TTC549 (cell line): ENCODE measurements around the gene FARP2.
"Not testable (repeated sequence)": the region's sequence is repeated elsewhere in the genome, so short reads cannot be mapped to it uniquely, and the experiment has no call there.

Experiments
- FAIRE-seq: peaks from 2 replicates; lab custom pipeline; 2012; peaks lifted over from hg19 to GRCh38; lab: Jason Lieb, UNC

The FARP2 gene

GRCh38 chr2:241413501-241413900 is 57.4 kb downstream of the FARP2 start:
- FAIRE-seq: not testable (repeated sequence)

- no peak for FAIRE-seq
Measured at GRCh38 chr2:241413929-241414580, 58.0 kb downstream of the FARP2 start.

DNA sequence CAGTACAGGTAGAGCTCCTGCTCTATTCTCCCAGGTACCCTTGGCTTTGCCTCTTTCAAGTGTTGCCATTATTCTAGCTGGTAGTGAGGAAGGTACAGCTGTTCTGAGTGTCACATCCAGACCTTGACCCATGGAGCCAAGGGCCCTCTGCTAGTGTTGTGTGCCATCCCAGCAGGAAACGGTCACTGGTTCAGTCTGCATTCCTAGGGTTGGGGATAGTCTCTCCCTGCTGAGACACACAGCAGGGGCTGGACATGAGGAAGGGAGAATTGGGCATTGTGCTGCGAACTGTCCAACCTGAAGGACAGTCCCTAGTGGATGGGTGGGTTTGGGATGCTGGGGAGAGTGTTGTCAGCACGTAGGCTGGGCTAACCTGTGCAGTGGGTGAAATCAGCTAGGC is 59.1 kb downstream of the FARP2 start:
- no peak for FAIRE-seq

GRCh38 chr2:241417626-241418025 is 61.5 kb downstream of the FARP2 start:
- FAIRE-seq: no peak

GRCh38 chr2:241421330-241421729 is 65.2 kb downstream of the FARP2 start:
- no peak for FAIRE-seq

GRCh38 chr2:241421942-241422341 is 65.9 kb downstream of the FARP2 start:
- not testable (repeated sequence) for FAIRE-seq

- no peak for FAIRE-seq
Measured at GRCh38 chr2:241422350-241422749, 66.3 kb downstream of the FARP2 start.

DNA sequence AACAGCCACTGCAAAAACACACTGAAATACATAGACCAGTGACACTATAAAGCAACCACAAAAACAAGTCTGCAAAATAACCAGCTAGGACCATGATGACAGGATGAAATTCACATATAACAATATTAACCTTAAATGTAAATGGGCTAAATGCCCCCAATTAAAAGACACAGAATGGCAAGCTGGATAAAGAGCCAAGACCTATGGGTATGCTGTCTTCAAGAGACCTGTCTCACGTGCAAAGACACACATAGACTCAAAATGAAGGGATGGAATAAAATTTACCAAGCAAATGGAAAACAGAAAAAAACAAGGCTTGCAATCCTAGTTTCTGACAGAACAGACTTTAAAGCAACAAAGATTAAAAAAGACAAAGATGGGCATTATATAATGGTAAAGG is 67.4 kb downstream of the FARP2 start:
- not testable (repeated sequence) for FAIRE-seq

DNA sequence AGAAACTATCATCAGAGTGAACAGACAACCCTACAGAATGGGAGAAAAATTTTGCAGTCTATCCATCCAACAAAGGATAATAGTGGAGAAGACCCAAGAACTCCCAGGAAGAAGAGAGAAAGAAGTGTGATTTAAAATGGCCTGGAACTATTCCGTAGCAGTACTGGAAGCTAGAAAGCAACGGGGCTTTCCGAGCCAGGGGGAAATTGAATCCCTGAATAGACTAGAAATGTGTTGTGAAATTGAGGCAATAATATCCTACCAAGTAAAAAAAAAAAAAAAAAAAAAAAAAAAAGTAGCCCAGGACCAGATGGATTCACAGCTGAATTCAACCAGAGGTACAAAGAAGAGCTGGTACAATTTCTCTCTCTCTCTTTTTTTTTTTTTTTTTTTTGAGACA is 69.3 kb downstream of the FARP2 start:
- FAIRE-seq: no peak

GRCh38 chr2:241430178-241430577 is 74.1 kb downstream of the FARP2 start:
- FAIRE-seq: no peak

DNA sequence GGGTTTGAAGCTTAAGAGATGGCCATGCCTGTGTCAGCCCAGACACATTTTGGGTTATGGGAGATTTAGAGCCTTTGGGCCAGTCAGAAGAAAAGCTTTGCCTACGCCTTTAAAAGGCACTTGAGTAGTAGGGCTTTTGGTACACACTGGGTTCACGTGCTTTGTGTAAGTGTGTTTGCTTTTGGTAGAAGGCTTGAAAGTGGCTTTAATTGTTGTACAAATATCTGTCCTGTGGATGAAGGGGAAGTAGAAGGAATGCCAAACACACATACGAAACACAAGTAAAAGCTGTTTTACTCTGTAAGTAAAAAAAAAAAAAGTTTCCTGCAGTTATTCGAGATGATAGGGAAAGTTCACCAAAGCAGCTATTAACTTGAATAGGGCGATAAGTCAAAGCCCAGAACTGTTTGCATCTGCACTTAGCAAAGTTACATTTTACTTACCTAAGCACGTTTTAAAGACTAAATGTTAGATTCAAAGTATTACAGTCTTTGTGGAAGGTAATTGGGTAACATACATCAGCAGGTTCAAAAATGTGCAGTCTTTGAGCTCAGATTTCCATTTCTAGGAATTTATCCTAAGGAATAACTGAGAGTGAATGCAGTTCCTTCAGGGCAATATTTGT is 76.9 kb downstream of the FARP2 start:
- no peak for FAIRE-seq

DNA sequence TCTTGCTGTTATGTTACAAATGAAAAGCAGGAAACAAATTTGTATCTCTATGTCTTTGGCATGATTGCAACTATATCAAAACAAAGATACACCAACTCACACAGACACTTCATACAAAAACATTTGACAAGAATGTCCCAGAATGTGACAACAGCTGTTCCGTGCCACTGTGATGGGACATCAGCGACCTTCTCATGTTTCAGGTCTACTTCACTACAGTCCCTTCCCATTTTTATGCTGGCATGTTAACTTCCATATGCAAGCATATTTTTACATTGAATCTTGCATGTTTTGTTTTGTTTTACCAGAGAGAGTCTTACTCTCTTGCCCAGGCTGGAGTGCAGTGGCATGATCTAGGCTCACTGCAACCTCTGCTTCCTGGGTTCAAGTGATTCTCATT is 81.1 kb downstream of the FARP2 start:
- FAIRE-seq: no peak

- FAIRE-seq: no peak
Measured at GRCh38 chr2:241441492-241441891, 85.4 kb downstream of the FARP2 start.

DNA sequence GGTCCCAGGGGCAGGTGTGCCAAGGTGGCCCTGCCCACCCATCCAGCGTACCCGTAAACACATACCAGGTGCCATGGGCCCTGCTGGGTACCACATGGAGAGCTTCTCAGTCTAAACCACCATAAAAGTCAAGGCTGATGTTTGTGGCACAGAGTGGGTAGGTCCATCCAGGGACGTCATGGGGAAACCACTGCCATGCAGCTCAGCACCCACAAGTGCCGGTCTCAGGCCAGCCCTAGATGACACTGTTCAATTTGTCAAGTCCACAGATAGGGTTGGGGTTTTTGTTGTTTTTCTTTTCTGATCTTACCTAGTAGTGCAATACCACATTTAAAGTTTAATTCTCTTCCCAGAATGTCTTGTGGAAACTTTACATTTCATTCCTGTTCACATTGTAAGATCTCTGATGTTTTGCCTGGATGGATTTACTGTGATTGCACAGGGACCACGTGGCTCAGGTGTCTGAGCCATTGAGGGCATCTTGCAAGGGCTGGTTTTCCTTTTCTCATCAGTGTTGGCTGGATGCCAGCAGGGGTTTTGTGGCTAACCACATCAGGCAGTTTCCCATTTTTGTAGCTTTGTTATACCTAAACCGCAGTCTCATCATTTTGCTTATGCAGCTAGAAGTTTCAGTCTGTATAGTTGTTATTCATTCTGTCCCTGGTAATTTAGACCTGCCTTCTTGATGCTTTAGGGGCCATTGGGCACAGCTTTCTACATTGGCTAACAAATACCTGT is 87.6 kb downstream of the FARP2 start:
- no peak for FAIRE-seq

GRCh38 chr2:241445426-241445825 is 89.3 kb downstream of the FARP2 start:
- no peak for FAIRE-seq

DNA sequence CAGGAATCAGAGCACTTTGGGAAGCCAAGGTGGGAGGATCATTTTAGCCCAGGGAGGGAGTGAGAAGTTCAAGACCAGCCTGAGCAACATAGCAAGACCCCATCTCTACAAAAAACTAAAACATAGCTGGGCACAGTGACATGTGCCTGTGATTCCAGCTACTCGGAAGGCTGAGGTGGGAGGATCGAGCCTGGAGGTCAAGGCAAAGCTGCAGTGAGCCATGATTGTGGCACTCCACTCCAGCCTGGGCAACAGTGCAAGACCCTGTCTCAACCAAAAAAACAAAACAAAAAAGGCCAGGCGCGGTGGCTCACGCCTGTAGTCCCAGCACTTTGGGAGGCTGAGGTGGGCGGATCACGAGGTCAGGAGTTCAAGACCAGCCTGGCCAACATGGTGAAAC is 94.0 kb downstream of the FARP2 start:
- FAIRE-seq: not testable (repeated sequence)

DNA sequence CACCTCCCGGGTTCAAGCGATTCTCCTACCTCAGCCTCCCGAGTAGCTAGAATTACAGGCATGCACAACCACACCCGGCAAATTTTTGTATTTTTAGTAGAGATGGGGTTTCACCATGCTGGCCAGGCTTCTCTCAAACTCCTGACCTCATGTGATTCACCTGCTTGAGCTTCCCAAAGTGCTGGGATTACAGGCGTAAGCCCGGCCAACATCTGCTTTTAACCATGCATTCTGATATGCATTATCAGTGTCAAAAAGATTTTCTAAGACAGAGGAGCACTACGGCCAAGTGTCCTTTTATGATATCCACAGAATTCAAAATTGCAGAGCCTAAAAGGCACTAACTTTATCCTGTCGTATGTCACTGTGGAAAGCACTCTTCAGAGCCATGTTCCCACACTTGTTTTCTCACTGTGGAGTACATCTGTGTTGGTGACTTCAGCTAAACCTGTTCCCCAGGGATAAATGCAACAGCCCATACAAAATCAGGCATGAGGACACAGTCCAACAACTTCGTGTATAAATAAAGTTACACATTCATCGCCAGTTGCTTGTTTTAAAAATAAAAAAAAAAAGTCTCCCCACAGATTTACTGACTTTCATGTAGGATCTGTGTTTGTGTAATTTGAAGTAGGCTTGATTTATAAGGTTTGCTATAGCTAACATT is 95.9 kb downstream of the FARP2 start:
- no peak for FAIRE-seq

GRCh38 chr2:241453919-241454318 is 97.8 kb downstream of the FARP2 start:
- FAIRE-seq: not testable (repeated sequence)

DNA sequence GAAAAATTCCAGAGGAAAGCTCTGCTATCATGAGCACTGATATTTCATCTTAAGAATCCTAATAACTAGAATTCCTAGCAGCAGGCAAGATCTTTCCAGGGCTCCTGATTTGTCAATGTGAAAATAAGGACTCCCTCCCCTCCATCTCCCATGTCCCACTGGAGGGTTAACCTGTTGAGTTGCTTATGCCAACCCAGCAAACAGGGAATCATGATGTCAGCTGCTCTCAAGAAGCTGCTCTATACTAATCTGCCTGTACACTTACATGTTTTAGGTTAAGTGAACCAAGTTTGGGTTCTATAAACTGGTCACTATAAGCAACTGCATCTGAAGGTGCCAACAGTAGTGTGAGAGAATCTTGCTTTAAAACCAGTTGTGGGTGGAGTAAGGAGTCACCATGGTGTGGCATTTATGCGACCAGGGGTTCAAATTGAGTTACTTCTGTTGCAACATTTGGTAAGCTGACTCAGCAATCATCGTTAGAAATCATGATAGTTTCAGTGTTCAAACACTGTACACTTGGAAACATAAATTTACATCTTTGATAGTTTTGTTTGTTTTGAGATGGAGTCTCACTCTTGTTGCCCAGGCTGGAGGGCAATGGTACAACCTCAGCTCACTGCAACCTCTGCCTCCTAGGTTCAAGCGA is 98.9 kb downstream of the FARP2 start:
- no peak for FAIRE-seq

DNA sequence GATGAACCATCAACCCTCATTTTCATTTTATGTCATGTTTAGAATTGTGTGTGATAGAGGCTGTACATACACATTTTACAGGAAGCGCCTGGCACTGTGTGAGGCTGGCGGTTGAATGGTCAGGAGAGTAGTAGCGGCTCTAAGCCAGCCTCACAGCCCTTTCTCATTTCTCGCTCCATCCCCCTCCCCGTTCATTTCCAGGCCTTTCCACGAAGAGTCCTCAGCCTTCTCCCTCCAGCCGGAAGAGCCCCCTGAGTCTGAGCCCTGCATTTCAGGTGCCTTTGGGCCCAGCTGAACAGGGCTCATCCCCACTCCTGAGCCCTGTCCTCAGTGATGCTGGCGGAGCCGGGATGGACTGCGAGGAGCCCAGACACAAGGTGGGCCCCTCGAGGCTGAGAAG is 100.5 kb downstream of the FARP2 start:
- FAIRE-seq: no peak

DNA sequence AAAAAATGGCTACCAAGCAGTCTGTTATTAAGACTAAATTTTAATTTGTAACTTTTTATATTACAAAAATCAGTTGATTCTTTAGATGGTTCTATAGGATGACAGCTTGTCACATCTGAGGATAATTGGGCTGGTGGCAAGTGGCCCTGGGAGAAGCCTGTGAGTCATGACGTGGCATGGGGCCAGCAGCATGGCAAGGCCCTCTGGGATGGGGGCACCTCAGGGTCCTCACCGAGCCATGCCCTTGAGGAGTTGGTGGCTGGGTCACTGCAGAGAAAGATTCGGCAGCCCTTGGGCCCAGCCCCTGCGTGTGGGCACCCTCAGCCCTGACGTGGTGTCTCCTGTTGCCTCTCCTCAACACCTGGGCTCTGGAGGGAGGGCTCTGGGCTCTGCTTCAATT is 102.6 kb downstream of the FARP2 start:
- FAIRE-seq: no peak

GRCh38 chr2:241459520-241459919 is 103.4 kb downstream of the FARP2 start:
- no peak for FAIRE-seq

DNA sequence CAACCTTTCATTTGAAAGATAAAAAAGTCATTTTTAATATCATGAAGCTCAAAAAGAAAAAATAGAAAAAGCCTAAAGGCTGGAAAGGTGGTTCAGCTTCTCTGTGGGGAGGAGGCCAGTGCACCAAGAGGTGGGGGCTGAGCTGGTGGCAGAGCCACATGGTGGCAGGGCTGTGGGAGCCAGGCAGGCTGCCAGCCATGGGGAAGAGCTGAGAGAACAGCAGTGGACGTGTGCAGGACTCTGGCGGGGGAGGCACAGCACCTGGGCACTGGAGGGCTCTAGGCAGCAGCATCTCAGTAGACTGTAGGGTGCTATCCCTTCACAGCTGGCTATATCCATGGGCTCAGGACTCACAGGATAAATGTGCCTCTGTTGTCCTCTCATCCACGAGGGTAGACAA is 104.5 kb downstream of the FARP2 start:
- no peak for FAIRE-seq
